H1 (cell line): ENCODE data around the gene C9. TPM values are rescaled to one million over a fixed set of nuclear protein-coding genes. Genes with fewer than 3 reads are reported as not detected.

Experiments
- CTCF ChIA-PET: fragments of 300-600 bp; sonication (Branson Sonifier 250); formaldehyde crosslinking; loops from one replicate; lab custom pipeline; 2021; ENCODE audit not compliant: partially characterized antibody; lab: Charles Lee
- POLR2A ChIA-PET: fragments of 300-600 bp; sonication (Branson Sonifier 250); formaldehyde crosslinking; loops from one replicate; lab custom pipeline; 2021; ENCODE audit warnings: inconsistent platforms; ENCODE audit not compliant: partially characterized antibody; lab: Charles Lee
- DNase-seq, 2 experiments: peaks; one replicate each; pipeline versions ENCODE4 v3.0.0 to v3.0.0-alpha.2; 2010 to 2022; ENCODE audit warnings: low spot score in 2 of 2, low read depth in 1 of 2, mixed read lengths in 1 of 2
- FAIRE-seq: peaks from 2 replicates; lab custom pipeline; 2011; peaks lifted over from hg19 to GRCh38; lab: Jason Lieb, UNC
- H2AFZ ChIP-seq: 2 replicates; pipeline ENCODE4 v1.8.1; 2012; ENCODE audit warnings: low read length, inconsistent platforms
- H2AK5ac ChIP-seq: 2 replicates; pipeline ENCODE4 v1.6.1; 2013; ENCODE audit warnings: low read depth, low read length
- H2BK120ac ChIP-seq: replicated peaks from 2 replicates; pipeline ENCODE3; 2013; ENCODE audit warnings: low read depth, low read length, inconsistent platforms
- H2BK12ac ChIP-seq: 2 replicates; pipeline ENCODE4 v1.6.1; 2013; ENCODE audit warnings: low read depth, low read length
- H2BK15ac ChIP-seq: 2 replicates; pipeline ENCODE4 v1.6.1; 2013; ENCODE audit warnings: low read length
- H2BK20ac ChIP-seq: 2 replicates; pipeline ENCODE4 v1.6.1; 2013; ENCODE audit warnings: low read length
- H2BK5ac ChIP-seq: 2 replicates; pipeline ENCODE4 v1.6.1; 2013; ENCODE audit warnings: low read depth, low read length
- H3K14ac ChIP-seq: 2 replicates; pipeline ENCODE4 v1.6.1; 2013; ENCODE audit warnings: inconsistent platforms; ENCODE audit not compliant: insufficient read length
- H3K18ac ChIP-seq: 2 replicates; pipeline ENCODE4 v1.6.1; 2013; ENCODE audit warnings: low read length; ENCODE audit errors: extremely low read depth
- H3K23ac ChIP-seq: 2 replicates; pipeline ENCODE4 v1.6.1; 2013; ENCODE audit warnings: inconsistent platforms; ENCODE audit not compliant: insufficient read length
- H3K23me2 ChIP-seq: 2 replicates; pipeline ENCODE4 v1.6.1; 2013; ENCODE audit warnings: low read depth, low read length
- H3K27ac ChIP-seq: 2 replicates; pipeline ENCODE4 v1.6.1; 2011; ENCODE audit warnings: low read depth, low read length, inconsistent platforms
- H3K27me3 ChIP-seq, 4 experiments: replicated peaks in 1 of 4; 1 replicate in 1 of 4; 2 replicates in 3 of 4; pipeline versions ENCODE4 v1.6.1 to v1.8.1; 2011 to 2013; ENCODE audit warnings: low read length in 3 of 4, mild to moderate bottlenecking in 3 of 4, inconsistent platforms in 2 of 4, mixed read lengths in 2 of 4, moderate library complexity in 1 of 4; ENCODE audit not compliant: control insufficient read depth in 3 of 4, insufficient read depth in 3 of 4; ENCODE audit errors: extremely low read depth in 1 of 4
- H3K36me3 ChIP-seq, 4 experiments: 2 replicates each; pipeline versions ENCODE4 v1.6.1 to v1.8.1; 2011 to 2013; ENCODE audit warnings: mild to moderate bottlenecking in 4 of 4, low read length in 3 of 4, moderate library complexity in 2 of 4, control low read depth in 1 of 4, inconsistent platforms in 1 of 4; ENCODE audit not compliant: insufficient read depth in 4 of 4, control insufficient read depth in 2 of 4
- H3K4ac ChIP-seq: replicated peaks from 2 replicates; pipeline ENCODE3; 2013; ENCODE audit warnings: low read length, low read depth, mixed read lengths, inconsistent platforms; ENCODE audit not compliant: insufficient read length
- H3K4me1 ChIP-seq, 4 experiments: replicated peaks in 1 of 4; 1 replicate in 1 of 4; 2 replicates in 3 of 4; pipeline versions ENCODE4 v1.6.1 to v1.8.1; 2011 to 2013; ENCODE audit warnings: low read length in 3 of 4, inconsistent platforms in 2 of 4, mixed read lengths in 1 of 4; ENCODE audit not compliant: insufficient read depth in 4 of 4, control insufficient read depth in 3 of 4
- H3K4me2 ChIP-seq, 2 experiments: 2 replicates each; pipeline versions ENCODE4 v1.6.1 to v1.8.1; 2011 to 2013; ENCODE audit warnings: low read depth in 2 of 2, low read length in 2 of 2, control low read depth in 1 of 2, inconsistent platforms in 1 of 2, mild to moderate bottlenecking in 1 of 2; ENCODE audit not compliant: insufficient read depth in 1 of 2
- H3K4me3 ChIP-seq, 4 experiments: fragments of 200-600, 300-600 bp in 1 of 4; sonication (generic), shearing (Covaris generic), sonication (Bioruptor Twin) in 1 of 4; 2 replicates each; pipeline versions ENCODE4 v1.5.1 to v1.8.1; 2011 to 2016; ENCODE audit warnings: low read length in 4 of 4, low read depth in 3 of 4, control low read depth in 2 of 4, inconsistent platforms in 2 of 4, mild to moderate bottlenecking in 2 of 4, mixed read lengths in 1 of 4, moderate library complexity in 1 of 4; ENCODE audit not compliant: insufficient read depth in 2 of 4; ENCODE audit errors: extremely low read depth in 1 of 4
- H3K56ac ChIP-seq: replicated peaks from 2 replicates; pipeline ENCODE3; 2013; ENCODE audit warnings: low read depth, mild to moderate bottlenecking, mixed read lengths, low read length, inconsistent platforms; ENCODE audit not compliant: insufficient read length
- H3K79me1 ChIP-seq: 2 replicates; pipeline ENCODE4 v1.6.1; 2013; ENCODE audit warnings: low read depth, low read length, control low read depth
- H3K79me2 ChIP-seq, 2 experiments: 2 replicates each; pipeline versions ENCODE4 v1.6.1 to v1.8.1; 2012 to 2013; ENCODE audit warnings: low read length in 2 of 2, mild to moderate bottlenecking in 2 of 2, inconsistent platforms in 1 of 2; ENCODE audit not compliant: insufficient read depth in 2 of 2, control insufficient read depth in 1 of 2
- H3K9ac ChIP-seq, 4 experiments: replicated peaks in 1 of 4; 1 replicate in 1 of 4; 2 replicates in 3 of 4; pipeline versions ENCODE4 v1.6.1 to v1.8.1; 2011 to 2013; ENCODE audit warnings: low read depth in 3 of 4, low read length in 3 of 4, control low read depth in 2 of 4, mild to moderate bottlenecking in 2 of 4, moderate library complexity in 2 of 4, inconsistent platforms in 1 of 4; ENCODE audit errors: extremely low read depth in 1 of 4
- H3K9me3 ChIP-seq, 2 experiments: 2 replicates each; pipeline versions ENCODE4 v1.6.1 to v1.8.1; 2012 to 2013; ENCODE audit warnings: mild to moderate bottlenecking in 2 of 2, moderate library complexity in 2 of 2, control low read depth in 1 of 2, inconsistent platforms in 1 of 2, low read depth in 1 of 2, low read length in 1 of 2, mixed read lengths in 1 of 2; ENCODE audit not compliant: insufficient read depth in 2 of 2
- H4K20me1 ChIP-seq, 2 experiments: replicated peaks in 1 of 2; 2 replicates each; pipeline versions ENCODE3 to v1.8.1; 2011 to 2013; ENCODE audit warnings: inconsistent platforms in 2 of 2, low read length in 2 of 2, mild to moderate bottlenecking in 1 of 2; ENCODE audit not compliant: insufficient read depth in 2 of 2, control insufficient read depth in 1 of 2
- H4K5ac ChIP-seq: 2 replicates; pipeline ENCODE4 v1.6.1; 2013; ENCODE audit warnings: low read length, low read depth, mixed read lengths, inconsistent platforms; ENCODE audit not compliant: insufficient read length
- H4K8ac ChIP-seq: 2 replicates; pipeline ENCODE4 v1.8.0; 2013; ENCODE audit warnings: mild to moderate bottlenecking, moderate library complexity, low read length, inconsistent platforms; ENCODE audit not compliant: insufficient read depth; ENCODE audit errors: extremely low read depth
- H4K91ac ChIP-seq: replicated peaks from 2 replicates; pipeline ENCODE3; 2013; ENCODE audit warnings: low read length, mixed read lengths, inconsistent platforms; ENCODE audit not compliant: insufficient read length
- BACH1 ChIP-seq: IDR thresholded peaks from 2 replicates; pipeline ENCODE4 v1.6.1; 2012; ENCODE audit warnings: low read length, improper control_type of control experiment
- BRCA1 ChIP-seq: IDR thresholded peaks from 2 replicates; pipeline ENCODE4 v1.6.1; 2012; ENCODE audit warnings: low read depth, low read length, improper control_type of control experiment
- CEBPB ChIP-seq: IDR thresholded peaks from 2 replicates; pipeline ENCODE4 v1.6.1; 2012; ENCODE audit warnings: low read depth, low read length
- GABPA ChIP-seq: IDR thresholded peaks from 2 replicates; pipeline ENCODE4 v1.6.1; 2011; ENCODE audit warnings: mild to moderate bottlenecking, low read length, moderate library complexity, borderline replicate concordance; ENCODE audit not compliant: insufficient read depth
- HDAC2 ChIP-seq, 2 experiments: fragments of 300-600 bp in 1 of 2; sonication (generic) in 1 of 2; IDR thresholded peaks; 2 replicates each; pipeline ENCODE4 v1.6.1; 2011 to 2012; ENCODE audit warnings: low read depth in 2 of 2, low read length in 2 of 2, mild to moderate bottlenecking in 2 of 2, moderate library complexity in 2 of 2, borderline replicate concordance in 1 of 2, inconsistent platforms in 1 of 2
- JUN ChIP-seq: IDR thresholded peaks from 2 replicates; pipeline ENCODE4 v1.6.1; 2011; ENCODE audit warnings: low read depth, mild to moderate bottlenecking, improper control_type of control experiment, low read length
- KDM1A ChIP-seq: fragments of 200-600, 300-600 bp; sonication (generic); IDR thresholded peaks from 2 replicates; pipeline ENCODE4 v1.7.1; 2016; ENCODE audit warnings: mild to moderate bottlenecking, low read length, borderline replicate concordance
- KDM5A ChIP-seq: fragments of 200-600 bp; IDR thresholded peaks from 2 replicates; pipeline ENCODE4 v1.7.1; 2012; ENCODE audit warnings: mild to moderate bottlenecking, low read length, inconsistent platforms, mixed read lengths
- PHF8 ChIP-seq: fragments of 200-600 bp; sonication (generic); conservative IDR thresholded peaks from 2 replicates; pipeline ENCODE4 v1.7.1; 2012; ENCODE audit warnings: low read depth, mild to moderate bottlenecking, inconsistent platforms, low read length, moderate library complexity
- SIRT6 ChIP-seq: IDR thresholded peaks from one replicate; pipeline ENCODE4 v1.7.1; 2012; ENCODE audit warnings: low read length, inconsistent platforms
- SP1 ChIP-seq: IDR thresholded peaks from 2 replicates; pipeline ENCODE4 v1.6.1; 2011; ENCODE audit warnings: low read depth, low read length
- TAF7 ChIP-seq: optimal IDR thresholded peaks from 2 replicates; pipeline ENCODE3; 2011; ENCODE audit warnings: low read depth, mild to moderate bottlenecking, inconsistent platforms, low read length, moderate library complexity, borderline replicate concordance
- YY1 ChIP-seq: IDR thresholded peaks from 2 replicates; pipeline ENCODE4 v1.6.1; 2011; ENCODE audit warnings: low read depth, mild to moderate bottlenecking, low read length
- WGBS, 2 experiments: shearing (Covaris generic) in 1 of 2; methylation state at CpG; one replicate each; pipeline versions ENCODE4 v1.1.6 to v1.1.7; 2013 to 2015; ENCODE audit warnings: low lambda C conversion rate in 2 of 2, mixed read lengths in 2 of 2, inconsistent platforms in 1 of 2, low coverage in 1 of 2, missing lambda C conversion rate in 1 of 2; ENCODE audit not compliant: insufficient replicate concordance in 2 of 2, insufficient coverage in 1 of 2, insufficient read length in 1 of 2; ENCODE audit errors: extremely low coverage in 1 of 2, missing lambda C conversion rate in 1 of 2; 5-methylcytosine and 5-hydroxymethylcytosine counted together
- polyA plus RNA-seq, 7 experiments: library from polyadenylated mRNA; depleted of rRNA in 3 of 7; stranded (reverse) in 5 of 7; unstranded in 2 of 7; fragments of >200 nt in 5 of 7; fragments of 200-250 nt in 2 of 7; gene quantifications; 1 replicate in 5 of 7; 2 replicates in 1 of 7; 4 replicates in 1 of 7; pipeline versions ENCODE4 v1.2.1 to v1.2.3, GENCODE V29; 2011 to 2013; ENCODE audit warnings: missing spikeins in 2 of 7, mixed read lengths in 2 of 7
- total RNA-seq: library from RNA; stranded (reverse); fragmentation: NEBNext Ultra II Directional; extraction: Animal tissue kit (Norgen Biotek cat#: 25700); gene quantifications from 2 replicates; pipeline ENCODE4 v1.2.1, GENCODE V29; 2021
- TF ChIP-seq, protein P1 (sequence below): IDR thresholded peaks from 2 replicates; pipeline ENCODE4 v1.6.1; 2012; ENCODE audit warnings: inconsistent platforms

C9 gene
- total and polyA plus RNA-seq, 2 of the 8 experiments (the other 6 are each of a cell fraction or from before 2014, with no cell fraction given), result not detected

GRCh38 chr5:39284552-39284951 is 79.7 kb downstream of the C9 start:
- Histone ChIP-seq H2AK5ac (no peak overlapping the region), H3K9me3 (peaks cover 2 to 11% of the 10 kb centered on the region in 2 experiments; a peak in 3 of 4 replicates), H3K79me1 (no peaks in the 10 kb centered on the region), H3K56ac (no peak overlapping the region), H3K27me3 (no peaks in the 10 kb centered on the region), H4K8ac (no peak overlapping the region), H3K4me3 (no peak overlapping the region), H3K4me2 (no peak overlapping the region), H3K23me2 (no peaks in the 10 kb centered on the region), H2BK12ac (no peak overlapping the region), H4K20me1 (no peaks in the 10 kb centered on the region), H2BK120ac (no peak overlapping the region), H4K5ac (no peak overlapping the region), H3K18ac (no peak overlapping the region), H3K14ac (no peak overlapping the region), H2AFZ (no peak overlapping the region), H2BK20ac (no peak overlapping the region), H2BK15ac (no peak overlapping the region), H2BK5ac (no peak overlapping the region), H3K4ac (no peak overlapping the region), H3K9ac (no peak overlapping the region), H3K23ac (no peak overlapping the region), H3K79me2 (no peaks in the 10 kb centered on the region), H3K27ac (no peak overlapping the region), H4K91ac (no peak overlapping the region), H3K4me1 (no peaks in the 10 kb centered on the region), H3K36me3 (no peaks in the 10 kb centered on the region; a peak in 1 of 8 replicates)
- DNase-seq, result no peak
- CTCF ChIA-PET, result interaction anchor here (1.1 to 3.4 kb wide), 2 partner anchors 66 to 174 kb away, joined by 3 to 28 read pairs; partner anchors contain the start of gene FYB1
- POLR2A ChIA-PET, result no interaction called here
- 88% methylated on average over 5 of the region's 5 CpGs; no CpG with 5 or more reads in 1 of the 2 experiments for WGBS, 2 experiments
- TF ChIP-seq TAF7 (no peak), HDAC2 (IDR thresholded peaks at IDR 0.05; ENCODE audit: borderline replicate concordance in 1 of 2, low read depth in 2 of 2, low read length in 2 of 2) (no peak), SP1 (no peak), JUN (no peak), SIRT6 (no peak), PHF8 (no peak), YY1 (no peak), GABPA (no peak), CEBPB (no peak), BRCA1 (no peak), KDM5A (no peak), KDM1A (no peak), BACH1 (no peak)
- TF ChIP-seq, protein P1, sequence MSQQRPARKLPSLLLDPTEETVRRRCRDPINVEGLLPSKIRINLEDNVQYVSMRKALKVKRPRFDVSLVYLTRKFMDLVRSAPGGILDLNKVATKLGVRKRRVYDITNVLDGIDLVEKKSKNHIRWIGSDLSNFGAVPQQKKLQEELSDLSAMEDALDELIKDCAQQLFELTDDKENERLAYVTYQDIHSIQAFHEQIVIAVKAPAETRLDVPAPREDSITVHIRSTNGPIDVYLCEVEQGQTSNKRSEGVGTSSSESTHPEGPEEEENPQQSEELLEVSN, result no peak
- no peak for FAIRE-seq
